ENCODE measurements around the gene LOC101059915.
"Not testable (repeated sequence)": the region's sequence is repeated elsewhere in the genome, so short reads cannot be mapped to it uniquely, and the experiment has no call there.

The LOC101059915 gene

GRCh38 chrX:71675636-71676035 lies 8.3 kb downstream of the LOC101059915 start:
- DNase-seq (ENCODE audit: low read depth): not testable (repeated sequence)

DNA sequence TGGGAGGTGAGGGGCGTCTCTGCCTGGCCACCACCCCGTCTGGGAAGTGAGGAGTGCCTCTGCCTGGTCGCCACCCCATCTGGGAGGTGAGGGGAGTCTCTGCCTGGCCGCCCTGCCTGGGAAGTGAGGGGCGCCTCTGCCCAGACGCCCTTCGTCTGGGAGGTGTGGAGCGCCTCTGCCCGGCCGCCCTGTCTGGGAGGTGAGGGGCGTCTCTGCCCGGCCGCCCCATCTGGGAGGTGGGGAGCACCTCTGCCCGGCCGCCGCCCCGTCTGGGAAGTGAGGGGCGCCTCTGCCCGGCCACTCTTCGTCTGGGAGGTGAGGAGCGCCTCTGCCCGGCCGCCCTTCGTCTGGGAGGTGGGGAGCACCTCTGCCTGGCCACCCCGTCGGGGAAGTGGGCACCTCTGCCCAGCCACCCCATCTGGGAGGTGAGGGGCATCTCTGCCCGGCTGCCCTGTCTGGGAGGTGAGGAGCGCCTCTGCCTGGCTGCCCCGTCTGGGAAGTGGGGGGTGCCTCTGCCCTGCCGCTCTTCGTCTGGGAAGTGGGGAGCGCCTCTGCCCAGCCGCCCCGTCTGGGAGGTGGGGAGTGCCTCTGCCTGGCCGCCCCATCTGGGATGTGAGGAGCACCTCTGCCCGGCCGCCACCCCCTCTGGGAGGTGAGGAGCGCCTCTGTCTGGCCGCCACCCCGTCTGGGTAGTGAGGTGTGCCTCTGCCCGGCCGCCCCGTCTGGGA lies 8.9 kb downstream of the LOC101059915 start:
- not testable (repeated sequence) for DNase-seq (ENCODE audit: low read depth)

DNA sequence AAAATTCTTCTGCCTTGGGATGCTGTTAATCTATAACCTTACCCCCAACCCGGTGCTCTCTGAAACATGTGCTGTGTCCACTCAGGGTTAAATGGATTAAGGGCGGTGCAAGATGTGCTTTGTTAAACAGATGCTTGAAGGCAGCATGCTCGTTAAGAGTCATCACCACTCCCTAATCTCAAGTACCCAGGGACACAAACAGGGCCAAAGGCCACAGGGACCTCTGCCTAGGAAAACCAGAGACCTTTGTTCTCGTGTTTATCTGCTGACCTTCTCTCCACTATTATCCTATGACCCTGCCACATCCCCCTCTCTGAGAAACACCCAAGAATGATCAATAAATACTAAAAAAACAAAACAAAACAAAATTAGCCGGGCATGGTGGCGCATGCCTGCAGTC lies 9.8 kb downstream of the LOC101059915 start:
- not testable (repeated sequence) for DNase-seq (ENCODE audit: low read depth)

DNA sequence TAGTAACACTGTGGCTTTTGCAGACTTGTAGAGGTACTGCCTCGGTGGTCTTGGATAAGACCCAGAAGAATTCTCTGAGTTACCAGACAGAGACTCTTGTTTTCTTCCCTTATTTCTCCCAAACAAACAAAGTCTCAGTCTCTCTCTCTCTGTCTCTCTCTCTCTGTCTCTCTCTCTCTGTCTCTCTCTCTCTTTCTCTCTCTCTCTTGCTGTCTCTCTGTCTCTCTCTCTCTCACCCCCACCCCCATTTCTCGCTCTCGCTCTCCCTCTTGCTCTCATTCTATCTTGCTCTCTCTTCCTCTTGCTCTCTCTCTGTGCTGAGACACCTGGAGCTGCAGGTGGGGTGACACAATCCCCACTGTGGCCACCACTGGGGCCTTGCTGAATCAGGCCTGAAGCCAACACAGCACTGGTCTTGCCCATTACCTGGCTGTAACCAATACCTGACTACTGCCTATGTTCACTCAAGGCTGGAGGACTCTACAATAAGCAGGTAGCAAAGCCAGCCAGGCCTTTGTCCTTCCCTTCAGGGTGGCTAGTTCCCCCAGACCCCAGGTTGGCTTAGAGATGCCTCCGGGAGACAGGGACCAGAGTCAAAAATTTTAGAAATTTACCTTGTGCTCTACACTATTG lies 12.3 kb downstream of the LOC101059915 start:
- DNase-seq (ENCODE audit: low read depth): no peak

DNA sequence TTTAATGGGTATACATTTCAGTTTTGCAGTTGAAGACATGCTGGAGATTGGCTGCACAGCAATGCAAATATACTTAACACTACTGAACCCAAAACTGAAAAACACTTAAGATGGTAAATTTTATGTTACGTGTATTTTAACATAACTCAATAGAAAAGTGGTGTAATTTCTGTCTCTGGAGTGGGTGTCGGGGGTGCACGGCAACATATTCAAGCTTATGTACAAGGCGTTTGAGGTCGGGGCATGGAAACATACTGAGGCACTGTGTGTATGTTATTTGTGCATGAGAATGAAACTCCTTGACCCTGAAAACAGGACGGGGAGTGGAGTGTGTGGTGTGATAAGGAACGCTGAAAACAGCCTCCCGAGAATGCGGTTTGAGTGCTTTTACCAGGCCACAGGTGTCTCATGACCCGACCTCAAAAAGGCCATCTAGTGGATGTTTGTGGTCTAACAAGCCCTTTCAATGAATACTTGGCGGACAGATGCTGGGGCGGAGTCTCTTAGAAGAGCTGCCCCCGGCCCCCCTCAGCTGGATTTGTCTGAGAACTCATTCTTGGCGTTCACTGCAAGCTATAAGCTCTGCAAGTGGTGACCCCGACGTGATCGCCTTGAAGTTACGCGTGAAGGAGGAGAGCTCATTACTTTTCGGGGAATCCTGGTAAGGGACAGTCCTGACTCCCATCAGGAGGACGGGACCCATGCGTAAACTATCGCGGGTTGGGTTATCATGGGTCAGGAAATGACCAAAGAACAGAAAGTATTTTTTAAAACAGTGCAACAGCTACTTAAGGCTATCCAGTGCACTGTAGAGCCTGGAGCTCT lies 29.5 kb downstream of the LOC101059915 start:
- DNase-seq (ENCODE audit: low read depth): not testable (repeated sequence)

DNA sequence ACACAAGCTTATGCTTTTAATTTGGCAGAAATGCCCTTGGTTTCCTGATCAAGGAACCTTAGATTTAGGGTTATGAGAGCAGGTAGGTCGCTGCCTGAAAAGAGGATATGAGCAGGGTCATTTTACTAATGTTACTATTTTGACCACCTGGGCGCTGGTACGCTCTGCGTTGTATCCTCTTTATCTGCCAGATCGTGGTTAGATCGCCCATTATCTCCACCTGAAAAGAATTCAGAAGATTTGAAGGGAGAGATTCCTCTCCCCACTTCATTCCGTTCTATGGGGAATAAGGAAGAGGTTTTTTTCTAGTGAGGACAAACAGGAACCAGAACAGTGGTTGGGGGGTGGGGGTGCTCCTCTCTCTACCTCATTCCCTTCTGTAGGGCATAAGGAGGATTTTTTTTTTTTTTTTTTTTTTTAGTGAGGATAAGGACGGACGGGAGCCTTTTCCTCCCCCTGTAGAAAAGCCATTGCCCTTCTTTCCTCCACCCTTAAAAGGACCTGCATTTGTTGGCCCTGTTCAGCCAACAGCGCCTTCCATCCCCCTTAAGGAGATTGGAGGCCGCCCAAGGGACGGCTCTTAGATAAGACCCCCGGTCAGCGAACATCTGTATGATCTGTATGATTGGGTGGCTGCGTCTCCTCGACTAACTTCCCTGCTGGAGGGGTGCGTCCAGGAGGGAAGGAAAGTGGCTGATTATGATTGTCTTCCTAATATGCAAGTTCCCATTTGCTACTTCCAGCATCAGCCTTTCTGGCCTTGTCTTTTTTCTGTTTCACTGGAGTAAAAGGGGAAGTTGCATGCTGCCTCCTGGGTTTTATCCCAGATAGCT lies 30.3 kb downstream of the LOC101059915 start:
- DNase-seq (ENCODE audit: low read depth): not testable (repeated sequence)

- DNase-seq (ENCODE audit: low read depth): not testable (repeated sequence)
Measured at GRCh38 chrX:71698299-71699022, 31.1 kb downstream of the LOC101059915 start.

GRCh38 chrX:71699023-71699344 lies 31.6 kb downstream of the LOC101059915 start:
- DNase-seq (ENCODE audit: low read depth): not testable (repeated sequence)

DNA sequence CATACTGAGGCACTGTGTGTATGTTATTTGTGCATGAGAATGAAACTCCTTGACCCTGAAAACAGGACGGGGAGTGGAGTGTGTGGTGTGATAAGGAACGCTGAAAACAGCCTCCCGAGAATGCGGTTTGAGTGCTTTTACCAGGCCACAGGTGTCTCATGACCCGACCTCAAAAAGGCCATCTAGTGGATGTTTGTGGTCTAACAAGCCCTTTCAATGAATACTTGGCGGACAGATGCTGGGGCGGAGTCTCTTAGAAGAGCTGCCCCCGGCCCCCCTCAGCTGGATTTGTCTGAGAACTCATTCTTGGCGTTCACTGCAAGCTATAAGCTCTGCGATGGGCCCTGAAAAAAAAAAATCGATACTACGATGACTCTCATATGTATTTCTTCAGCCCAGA lies 35.5 kb downstream of the LOC101059915 start:
- not testable (repeated sequence) for DNase-seq (ENCODE audit: low read depth)

GRCh38 chrX:71714064-71714463 lies 46.7 kb downstream of the LOC101059915 start:
- not testable (repeated sequence) for DNase-seq (ENCODE audit: low read depth)

DNA sequence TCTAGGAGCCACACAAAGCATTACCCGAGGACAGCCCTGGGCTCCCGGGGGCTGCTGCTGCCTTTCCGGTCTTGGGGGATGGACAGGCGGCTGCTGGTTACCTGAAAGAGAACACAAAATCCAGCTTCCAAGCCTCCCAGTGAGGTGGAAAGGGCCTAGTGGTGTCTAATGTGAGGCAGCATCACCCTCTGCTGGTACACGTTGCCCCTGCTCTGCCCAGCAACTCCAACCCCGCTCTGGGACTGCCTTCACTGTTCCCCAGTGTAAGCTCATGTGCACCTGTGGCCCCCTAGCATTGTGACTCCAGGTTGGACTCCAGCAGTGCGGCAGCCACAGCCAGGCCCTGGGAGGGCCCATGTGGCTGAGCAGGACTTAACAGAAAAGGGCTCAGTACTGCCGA lies 48.2 kb downstream of the LOC101059915 start:
- not testable (repeated sequence) for DNase-seq (ENCODE audit: low read depth)

GRCh38 chrX:71716323-71716722 lies 49.0 kb downstream of the LOC101059915 start:
- not testable (repeated sequence) for DNase-seq (ENCODE audit: low read depth)

GRCh38 chrX:71718185-71718584 lies 50.8 kb downstream of the LOC101059915 start, which contains the start of gene CXorf49:
CXorf49 (minus strand) TSS chrX:71718285; CDS start chrX:71718151, 134 bp downstream.
- DNase-seq (ENCODE audit: low read depth): not testable (repeated sequence)

DNA sequence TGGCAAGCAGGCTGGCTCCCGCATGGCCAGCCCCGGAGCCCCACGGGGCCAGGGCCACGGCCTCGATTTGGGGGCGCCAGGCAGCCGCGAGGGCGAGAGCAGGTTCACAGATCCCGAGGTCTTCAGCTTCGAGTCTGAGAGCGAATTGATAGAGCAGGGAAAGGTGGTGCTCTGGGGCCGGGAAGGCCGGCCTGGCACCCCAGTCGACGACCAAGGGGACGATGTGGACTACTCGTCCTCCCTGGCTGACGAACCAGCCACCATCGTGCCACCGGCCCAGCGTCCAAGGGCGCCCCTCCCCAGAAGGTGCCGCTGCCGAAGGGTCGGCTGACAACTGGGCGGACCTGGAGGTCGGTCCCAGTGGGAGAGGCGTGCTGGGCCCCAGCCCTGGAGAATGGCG lies 51.8 kb downstream of the LOC101059915 start:
- DNase-seq (ENCODE audit: low read depth): not testable (repeated sequence)

GRCh38 chrX:71720289-71720886 lies 53.0 kb downstream of the LOC101059915 start:
- not testable (repeated sequence) for DNase-seq (ENCODE audit: low read depth)

All from GM04504 (cell line).